ENCODE results near the gene STRN4.

The STRN4 gene

DNA sequence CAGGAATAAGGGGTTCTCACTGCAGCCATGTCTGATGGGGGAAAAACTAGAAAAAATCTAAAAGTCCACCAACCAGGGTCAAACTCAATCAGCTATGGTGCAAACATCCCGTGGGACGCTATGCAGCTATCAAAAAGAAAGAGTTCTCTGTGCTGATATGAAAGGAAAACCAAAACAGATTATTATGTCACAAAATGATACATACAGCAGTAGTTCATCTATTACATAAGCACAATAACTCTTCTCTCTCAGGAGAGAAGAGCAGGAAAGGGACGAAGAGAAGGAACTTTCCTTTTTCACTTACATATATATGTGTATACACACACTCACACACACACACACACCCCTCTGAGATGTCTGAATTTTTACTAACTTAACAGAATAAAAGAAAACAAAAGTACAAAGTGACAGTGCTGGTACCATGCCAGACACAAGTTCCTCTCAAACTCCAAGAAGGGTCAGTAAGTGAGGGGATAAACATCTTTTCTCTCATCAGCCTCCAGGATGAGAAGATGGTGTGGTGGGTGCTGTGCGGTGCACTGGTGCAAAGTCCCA lies 3.2 kb downstream of the STRN4 start:
- no peak for DNase-seq

DNA sequence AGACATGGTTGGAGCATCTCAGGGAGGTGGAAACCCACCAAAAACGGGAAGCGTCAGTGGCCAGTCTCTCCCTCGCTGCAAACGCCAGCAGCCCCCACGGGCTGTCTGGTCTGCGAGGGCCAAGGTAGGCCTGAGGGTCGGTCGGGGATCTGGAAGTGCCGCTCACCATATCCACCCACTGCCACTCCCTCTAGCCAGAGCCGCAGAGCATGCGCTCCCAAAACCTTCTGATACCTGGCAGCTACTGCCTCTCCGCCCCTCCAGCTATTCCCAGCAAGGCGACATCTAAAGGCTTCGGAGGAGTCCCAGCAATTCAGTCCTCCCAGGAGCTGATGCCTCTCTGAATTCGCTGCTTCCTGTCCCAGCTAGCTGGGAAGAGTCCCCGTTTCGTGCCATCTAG lies 4.8 kb downstream of the STRN4 start:
- no peak for DNase-seq

DNA sequence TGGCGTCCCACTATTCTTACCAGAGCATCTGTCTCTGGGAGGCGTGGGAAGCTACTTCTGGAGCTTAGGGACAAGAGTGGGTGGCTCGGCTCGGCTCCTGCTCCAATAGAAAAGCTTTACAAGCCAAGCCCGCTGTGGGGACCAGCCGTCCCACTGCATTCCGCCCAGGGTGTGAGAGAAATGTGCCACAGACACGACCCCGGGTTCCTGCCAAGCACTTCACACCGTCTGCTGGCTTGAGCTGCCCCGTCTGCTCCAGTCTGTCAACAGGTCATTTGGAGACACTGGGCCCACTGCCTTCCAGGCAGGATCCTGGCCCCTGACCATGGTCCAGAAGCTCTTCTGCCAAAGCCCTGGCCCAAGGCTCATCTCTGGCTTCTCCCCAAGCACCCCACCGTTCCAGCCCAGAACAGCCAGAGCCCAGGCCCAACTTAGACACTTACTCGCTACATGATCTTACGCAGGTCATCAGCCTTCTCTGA lies 6.9 kb downstream of the STRN4 start:
- no peak for DNase-seq

DNA sequence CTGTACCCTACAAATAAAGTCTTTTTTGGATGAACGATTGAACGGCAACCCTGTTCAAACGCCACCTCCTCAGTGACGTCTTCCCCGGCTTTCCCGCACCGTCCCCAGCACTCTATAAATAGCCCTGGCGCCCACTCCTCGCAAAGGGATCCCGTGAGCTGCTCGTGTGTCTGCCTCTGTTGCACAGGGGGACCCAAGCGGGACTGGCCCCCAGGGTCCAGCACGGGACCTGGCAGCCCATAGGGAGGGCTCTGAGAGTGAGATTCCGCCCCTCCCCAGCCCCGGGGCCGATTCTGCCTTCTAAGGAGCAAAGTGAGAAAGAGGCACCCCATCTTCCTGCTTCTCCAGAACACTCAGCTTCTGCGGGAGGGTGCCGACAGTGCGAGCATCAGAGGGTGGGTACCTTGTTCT lies 8.5 kb downstream of the STRN4 start:
- no peak for DNase-seq

DNA sequence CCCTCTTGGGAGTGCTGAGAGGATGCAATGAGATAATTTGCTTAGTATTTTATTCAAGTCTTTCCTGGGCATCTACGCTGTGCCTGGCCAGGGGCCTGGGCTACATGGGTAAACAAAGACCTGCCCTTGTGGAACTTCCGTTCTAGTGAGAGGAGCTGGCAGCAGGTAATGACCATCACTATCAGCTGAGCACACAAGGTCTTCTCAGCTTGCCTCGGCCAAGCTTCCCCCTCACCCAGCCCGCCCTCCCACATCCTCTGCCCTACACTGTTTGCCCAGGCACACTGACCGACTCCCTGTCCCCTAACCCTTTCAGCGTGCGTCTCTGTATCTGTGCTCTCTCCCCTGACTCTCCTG lies 9.0 kb downstream of the STRN4 start:
- no peak for DNase-seq

DNA sequence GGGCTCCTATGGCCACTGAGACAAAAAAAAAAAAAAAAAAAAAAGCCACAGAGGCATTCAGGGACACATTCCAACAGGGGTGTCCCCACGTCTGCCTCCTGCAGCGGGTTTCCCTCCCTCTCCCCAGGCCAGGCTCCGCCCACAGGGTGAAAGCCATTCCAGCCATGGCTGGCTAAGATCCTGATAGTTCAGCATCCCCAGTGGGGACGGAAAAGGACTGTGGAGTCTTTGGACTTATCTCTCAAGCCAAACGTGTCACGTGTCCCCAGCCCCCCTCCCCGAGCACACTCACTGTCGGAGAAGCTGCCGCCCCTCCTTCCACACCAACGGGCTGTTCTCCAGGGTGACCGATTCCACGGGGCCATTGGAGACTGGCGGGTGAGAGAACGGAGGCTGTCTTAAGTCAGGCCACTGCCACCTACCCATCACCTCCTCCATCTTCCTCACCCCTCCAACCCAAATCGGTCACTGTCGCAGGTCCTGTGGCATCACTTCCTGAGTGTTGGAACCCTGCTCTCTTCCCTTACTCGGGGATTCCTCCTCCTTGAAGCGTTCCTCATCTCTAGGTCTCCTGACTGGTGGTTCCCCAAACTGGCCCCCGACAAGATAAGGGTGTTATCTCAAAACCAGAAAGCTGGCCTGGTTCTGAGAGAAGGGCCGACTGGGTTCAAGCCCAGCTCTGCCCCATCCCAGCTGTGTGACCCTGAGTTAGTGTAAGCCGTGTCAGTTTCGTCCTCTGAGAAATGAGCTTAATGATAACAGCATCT lies 9.5 kb downstream of the STRN4 start:
- no peak for DNase-seq

DNA sequence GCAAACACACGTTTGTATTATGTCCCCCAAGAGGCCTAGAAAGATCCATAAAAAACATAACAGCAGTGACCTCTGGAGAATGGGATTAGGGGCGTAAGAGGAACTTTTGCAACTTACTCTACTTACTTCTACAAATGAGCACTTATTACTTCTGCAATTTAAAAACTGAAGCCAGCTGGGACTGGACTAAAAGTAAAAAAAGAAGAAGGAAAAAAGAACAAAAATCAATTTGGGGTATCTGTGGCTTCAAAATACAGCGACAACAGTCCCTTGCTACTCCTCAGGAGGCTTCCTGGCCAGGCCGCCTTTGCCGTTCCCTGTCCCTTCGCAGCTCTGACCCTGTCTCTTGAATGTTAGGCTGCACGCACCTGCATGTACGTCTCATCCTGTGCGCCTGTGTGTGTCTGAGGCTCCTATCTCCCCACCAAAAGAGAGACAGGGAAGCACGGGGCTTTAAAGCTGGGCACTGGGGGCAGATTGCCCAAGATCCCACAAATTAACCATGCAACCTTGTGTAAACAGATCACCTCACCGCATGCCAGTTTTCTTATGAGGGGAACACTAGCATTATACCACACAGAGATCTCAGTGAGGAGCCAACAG lies 12.5 kb downstream of the STRN4 start:
- no peak for DNase-seq

DNA sequence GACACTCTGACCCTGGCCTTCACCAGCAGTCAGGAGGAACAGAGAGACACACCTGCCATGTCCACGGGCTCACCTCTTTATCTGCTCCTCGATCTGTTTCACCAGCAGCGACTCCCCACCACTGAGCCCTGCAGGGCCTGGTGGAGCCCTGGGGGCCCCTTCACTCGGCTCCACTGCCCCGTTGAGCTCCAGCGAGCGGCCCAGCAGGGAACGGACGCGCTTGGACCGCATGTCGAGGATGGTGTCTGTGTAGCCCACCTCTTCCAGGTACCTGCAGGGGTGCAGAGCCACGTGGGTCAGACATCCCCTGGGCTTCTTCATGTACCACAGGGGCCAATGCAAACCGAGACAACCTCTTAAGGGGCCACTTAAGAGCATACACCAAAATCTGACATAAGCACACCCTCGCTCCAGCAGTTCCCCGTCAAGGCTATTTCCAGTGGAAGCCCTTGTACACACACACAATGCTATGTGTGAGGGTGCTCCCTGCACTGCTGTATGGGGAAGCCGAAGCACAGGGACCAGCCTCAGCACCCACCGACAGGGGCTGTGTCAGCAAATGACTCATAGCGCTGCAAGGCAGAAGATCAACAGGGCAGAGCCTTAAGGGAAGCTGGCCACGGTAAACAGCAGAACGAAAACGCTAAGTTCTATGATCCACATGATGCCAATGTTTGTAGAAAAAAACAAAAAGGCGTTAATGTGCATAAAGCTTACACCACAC lies 13.1 kb downstream of the STRN4 start:
- no peak for DNase-seq

DNA sequence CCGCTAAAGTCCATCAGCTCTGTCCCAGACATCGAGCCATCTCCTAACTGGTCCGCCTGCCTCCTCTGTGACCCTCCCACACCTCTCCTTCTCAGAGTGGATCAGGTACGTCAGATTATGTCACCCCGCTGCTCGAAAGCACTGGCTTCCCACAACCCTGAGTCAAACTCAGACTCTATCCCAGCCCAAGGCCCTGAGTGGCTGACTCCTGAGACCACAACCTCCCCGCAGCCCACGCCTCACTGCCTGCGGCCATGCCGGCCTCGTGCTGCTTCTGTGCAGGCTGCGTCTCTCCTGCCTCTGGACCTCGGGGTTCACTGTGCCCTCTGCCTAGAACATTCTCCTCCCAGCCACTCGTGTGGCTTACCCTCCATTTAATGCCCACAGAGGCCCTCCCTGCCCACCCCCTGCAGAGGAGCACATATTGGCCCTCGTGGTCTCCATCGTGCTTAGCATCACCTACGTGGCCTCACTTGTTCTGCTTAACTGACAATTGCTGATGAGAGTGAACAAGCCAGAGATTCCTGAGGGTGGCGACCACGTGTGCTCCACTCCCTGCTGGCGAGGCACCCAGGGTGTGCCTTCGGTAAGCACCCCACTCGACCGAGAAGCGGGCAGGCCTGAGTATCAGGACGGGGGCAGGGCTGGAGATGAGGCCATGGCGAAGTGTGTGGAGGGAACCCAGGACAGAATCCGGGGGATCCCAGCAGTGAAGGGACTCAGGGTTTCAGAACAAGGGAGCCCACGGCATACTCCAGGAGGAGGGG lies 13.9 kb downstream of the STRN4 start:
- DNase-seq, result no peak

DNA sequence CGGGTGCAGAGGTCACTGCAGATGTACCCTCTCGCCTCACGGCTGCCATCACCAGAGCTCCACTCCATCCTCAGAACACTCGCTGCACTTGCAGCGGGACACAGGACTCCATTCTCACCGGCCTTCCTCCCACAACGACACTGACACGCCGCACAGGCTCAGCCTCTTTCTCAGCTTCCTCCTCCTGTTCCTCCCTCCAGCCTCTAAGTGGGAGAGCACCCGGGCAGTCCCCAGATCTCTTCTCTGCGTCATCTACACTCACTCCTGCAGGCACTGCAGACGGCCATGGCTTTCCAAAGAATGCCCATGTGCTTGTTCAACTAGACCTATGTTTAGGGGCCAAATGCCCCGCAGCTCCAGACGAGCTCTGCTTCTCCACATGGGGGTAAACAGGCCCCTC lies 14.7 kb downstream of the STRN4 start:
- DNase-seq, result no peak

DNA sequence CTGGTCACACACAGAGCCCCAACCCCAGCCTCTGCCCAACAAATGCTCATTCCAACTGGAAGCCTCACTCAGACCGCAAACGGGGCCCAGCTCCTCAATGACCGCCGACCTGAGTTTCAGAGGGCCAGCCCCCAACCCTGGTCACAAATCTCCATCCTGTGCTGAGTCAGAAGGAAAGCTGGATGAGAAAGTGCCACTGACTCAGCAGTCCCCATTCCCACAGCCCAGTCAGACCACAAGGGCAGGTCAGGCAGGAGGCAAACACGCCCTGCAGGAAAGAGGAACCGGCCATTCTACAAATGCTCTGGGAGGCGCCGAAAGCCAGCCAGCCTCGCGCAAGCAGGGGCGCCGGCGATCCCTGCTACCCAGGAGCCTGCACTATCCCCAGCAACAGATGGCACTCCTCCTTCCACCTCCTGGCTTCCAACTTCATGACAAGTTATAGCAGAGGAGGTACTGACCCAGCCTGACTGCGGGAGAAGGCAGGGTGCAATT lies 15.2 kb downstream of the STRN4 start:
- DNase-seq, result peak; percentile 73

DNA sequence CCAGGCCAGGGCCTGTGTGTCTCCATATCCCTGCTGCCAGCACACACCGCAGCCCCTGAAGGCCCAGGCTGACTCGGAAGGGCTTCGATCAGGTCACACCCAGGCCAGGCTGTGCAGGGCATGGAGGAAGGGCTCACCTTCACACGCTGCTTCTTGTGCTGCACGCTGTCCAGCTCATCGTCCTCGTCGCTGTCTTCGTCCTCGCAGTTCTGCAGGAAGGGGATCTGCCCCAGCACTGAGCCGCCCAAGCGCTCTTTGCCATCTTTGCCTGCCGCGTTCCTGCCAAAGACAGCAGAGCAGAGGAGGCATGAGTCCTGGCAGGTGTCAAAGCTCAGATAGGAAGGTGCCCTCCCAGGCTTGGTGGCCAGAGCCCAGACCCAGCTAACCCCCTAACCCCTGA lies 15.7 kb downstream of the STRN4 start:
- no peak for DNase-seq

DNA sequence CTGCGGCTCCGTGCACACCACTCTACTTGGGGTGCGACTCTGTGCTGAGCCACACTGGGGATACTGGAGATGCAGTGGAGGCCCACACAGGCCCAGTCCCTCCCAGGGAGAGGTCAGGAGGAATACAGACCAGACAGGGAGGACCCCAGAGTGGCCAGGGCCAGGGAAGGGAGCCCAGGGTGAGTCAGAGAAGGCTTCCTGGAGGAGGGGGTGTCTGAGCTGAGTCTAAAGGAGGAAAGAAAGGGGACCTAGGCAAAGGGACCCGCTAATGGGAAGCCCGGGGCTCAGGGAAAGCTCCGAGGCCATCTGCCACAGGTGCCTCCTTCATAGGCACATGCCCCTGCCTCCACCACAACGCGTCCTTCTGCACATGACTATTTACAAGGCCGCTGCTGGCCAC lies 16.1 kb downstream of the STRN4 start:
- DNase-seq, result no peak

DNA sequence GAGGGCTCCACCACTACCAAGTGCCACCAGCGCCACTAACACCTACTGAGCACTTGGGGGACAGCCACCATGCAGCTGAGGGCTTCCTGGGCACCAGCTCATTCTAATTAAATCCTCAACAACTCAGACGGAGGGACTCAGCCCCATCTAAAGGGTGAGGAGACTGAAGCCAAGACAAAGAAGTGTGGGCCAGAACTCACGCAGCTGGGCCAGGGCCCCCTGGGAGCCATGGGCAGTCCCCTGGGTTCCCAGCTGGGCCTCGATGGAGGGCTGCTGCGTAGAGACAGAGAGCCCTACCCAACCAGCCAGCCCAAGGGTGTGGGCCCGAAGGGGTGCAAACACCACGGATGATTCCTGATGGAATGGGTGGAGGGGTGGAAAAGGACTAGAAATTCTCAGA lies 16.6 kb downstream of the STRN4 start:
- DNase-seq, result no peak

DNA sequence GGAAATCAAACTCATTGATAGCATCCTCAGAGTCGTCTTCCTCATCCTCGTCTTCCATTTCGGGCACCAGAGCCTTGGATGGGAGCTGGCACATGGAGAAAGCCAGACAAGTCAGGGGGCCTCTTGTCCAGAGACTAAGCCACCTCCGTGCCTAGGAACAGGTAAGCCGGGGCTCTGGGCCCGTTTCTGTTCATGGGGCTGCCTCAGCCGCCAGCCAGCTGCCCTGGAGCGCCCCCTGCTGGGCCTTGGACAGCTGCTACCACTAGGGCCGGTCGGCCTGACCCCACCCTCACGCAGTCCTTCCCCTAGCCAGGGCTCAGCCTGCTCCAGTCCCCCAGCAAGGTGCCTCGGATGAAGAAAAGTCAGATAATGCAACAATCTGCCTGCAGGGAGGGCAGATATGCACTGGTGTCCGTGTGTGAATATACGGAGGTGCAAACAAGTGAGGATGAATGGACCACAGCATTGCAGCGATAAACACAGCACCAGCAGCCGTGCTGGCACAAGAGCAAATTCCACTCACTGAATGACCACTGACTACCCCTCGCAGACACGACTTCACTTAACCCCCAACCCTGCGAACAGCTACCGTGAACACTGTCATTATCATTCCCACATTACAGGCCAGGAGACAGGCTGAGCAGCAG lies 17.4 kb downstream of the STRN4 start:
- peak; percentile 28 for DNase-seq

DNA sequence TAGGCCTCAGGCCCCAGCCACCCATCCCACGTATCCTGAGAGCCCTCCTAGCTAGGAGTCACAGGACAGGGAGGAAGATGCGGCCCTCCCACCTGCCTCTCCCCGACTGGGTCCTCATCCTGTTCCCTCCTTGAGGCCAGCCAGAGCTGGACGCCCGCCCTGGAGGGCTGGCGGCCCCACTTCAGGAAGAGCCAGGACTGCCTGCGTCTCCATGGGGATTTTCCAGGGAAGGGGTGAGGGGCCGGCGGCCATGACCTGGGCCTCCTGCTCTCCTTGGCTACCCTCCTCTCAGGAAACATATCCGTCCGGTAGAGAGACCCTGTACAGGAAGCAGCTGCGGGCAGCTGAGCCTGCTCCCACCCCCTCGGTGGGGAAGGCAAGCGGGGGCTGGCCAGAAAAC lies 18.0 kb downstream of the STRN4 start:
- no peak for DNase-seq

DNA sequence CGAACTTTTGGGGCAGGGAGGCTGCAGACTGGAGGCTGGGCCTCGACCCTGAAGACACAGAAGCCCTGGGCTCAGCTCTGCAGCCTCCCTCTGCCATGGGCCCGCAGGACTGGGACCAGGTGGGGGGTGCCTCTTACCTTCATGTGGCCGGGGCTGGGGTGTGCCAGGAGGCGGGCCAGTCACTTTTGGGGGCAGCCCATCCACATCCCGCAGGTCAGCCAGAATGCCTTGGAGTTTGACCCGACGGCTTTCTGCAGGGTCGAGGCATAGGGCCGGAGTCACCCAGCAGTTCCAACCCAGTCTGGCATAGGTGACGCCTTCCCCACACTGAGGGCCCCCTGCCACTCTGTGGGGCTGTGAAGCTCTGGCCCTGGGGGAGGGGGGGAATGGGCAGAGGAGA lies 18.5 kb downstream of the STRN4 start:
- DNase-seq, result no peak

DNA sequence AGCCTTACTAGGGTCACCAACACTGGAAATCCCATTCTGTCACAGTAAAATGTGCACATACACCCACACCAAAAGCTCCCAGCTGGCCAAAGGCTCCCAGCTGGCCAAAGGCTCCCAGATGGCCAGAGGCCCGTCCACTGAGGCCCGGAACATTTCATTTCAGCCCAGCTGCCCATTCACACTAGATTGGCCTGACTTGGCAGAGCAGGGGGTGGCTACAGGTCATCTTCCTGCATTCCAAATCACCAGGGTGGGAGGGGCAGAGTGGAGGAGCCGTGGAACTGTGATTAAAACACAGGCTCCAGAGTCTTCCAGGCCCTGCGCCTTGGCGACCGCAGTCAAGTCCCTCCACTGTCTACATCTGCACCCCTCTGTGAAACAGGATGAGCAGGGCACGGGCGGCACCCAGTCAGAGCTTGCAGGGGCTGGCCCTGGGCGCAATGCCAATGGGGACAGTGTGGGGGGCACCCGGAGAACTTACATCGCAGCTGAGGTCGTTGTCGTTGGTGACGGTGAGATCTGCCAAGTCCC lies 19.2 kb downstream of the STRN4 start:
- DNase-seq, result no peak

DNA sequence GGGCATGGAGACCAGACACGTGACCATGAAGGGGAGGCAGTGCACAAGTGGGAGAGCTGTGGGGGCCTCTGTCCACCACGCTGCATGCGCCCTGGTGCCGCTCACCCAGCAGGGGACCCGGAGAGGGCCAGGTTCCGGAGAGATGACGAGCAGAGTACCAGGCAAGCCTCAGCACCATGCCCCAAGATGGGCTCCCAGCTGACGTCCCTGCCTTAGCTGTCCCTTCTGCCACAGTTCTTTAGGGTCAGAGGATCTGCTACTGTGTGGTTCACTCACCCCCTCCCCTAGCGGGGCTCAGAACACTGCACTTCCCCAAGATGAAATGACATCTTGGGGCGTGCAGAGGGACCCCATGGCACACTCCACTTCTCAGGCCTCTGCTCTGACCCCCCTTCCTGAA lies 19.7 kb downstream of the STRN4 start:
- no peak for DNase-seq

DNA sequence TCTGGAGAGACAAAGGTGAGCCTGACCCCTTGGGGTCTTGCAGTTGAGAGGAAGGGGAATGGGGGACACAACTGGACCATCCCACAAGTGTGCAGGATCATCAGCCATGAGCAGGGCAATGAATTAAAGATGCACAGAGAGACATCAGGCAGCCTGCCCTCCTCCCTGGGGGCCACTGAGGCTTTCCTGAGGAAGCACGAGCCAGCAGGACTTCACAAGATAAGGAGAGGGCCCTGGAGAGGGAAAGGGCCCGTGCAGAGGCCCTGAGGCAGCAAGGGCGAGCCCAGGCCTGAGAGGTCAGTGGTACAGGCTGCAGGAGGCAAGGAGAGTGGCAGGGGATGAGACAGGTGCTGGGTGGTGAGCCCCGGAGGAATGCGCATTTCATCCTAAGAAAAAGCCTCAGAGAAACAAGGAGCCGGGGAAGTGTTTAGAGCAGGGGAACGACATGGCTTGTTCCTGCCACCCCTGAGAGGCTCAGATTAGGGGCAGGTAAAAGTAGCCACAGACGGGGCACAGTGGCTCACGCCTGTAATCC lies 20.3 kb downstream of the STRN4 start:
- no peak for DNase-seq

DNA sequence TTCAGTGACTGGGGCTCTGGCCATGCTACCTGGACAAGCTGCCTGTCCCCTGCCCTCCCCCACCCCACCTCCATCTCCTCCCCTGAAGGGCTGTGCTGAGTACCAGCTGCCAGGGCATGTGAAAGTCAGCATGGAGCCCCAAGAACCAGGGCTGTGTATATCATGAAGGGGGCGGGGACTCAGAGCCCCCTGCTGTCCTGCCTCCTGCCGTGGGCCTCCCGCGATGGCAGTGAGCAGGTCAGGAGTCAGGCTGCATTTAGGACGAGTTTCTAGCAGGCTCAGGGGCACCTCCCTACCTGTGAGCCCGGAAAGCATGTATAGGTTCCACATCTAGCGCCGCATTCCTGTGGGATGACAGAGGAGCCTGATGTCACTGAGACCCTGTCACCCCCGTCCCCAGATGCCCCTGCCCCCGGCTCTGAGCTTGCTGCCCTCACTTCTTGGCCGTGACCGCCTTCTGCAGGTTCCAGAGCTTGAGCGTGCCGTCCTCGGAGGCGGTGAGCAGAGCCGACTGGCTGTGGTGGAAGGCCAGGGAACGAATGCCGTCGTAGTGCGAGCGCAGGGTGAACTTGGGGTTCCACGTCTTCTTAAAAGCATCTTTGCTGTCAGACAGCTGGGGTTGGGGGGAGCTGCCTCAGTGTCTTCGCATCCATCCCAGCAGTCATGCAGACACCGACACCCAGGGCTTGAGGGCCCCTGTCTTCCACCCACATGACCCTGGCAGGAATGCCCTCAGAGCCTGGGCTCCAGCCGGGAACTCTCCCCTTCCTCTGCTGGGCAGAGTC lies 21.0 kb downstream of the STRN4 start:
- DNase-seq, result no peak
